Suprapubic skin (tissue), 4 donors: ENCODE measurements around the gene HCN2.
"Not testable (repeated sequence)": the region's sequence is repeated elsewhere in the genome, so short reads cannot be mapped to it uniquely, and the experiment has no call there.

Experiments used
- CTCF ChIP-seq, 2 donors: fragments of 200-600 bp in 1 of 2; fragments of 450-650 bp in 1 of 2; sonication (generic) in 1 of 2; IDR thresholded peaks; one replicate each; pipeline ENCODE4 v1.5.1; 2016 to 2019; ENCODE audit warnings: antibody characterized with exemption in 2 of 2, mild to moderate bottlenecking in 1 of 2, moderate library complexity in 1 of 2
- EP300 ChIP-seq: sonication (generic); formaldehyde crosslinking; IDR thresholded peaks from one replicate; pipeline ENCODE4 v1.6.1; 2017; ENCODE audit warnings: antibody characterized with exemption
- POLR2A ChIP-seq, 2 donors: fragments of 450-650 bp; IDR thresholded peaks; one replicate each; pipeline ENCODE4 v1.6.1; 2017; ENCODE audit warnings: antibody characterized with exemption in 2 of 2, mild to moderate bottlenecking in 2 of 2, moderate library complexity in 2 of 2
- POLR2AphosphoS5 ChIP-seq, 3 donors: sonication (generic); formaldehyde crosslinking; IDR thresholded peaks; one replicate each; pipeline ENCODE4 v1.6.1; 2017; ENCODE audit warnings: antibody characterized with exemption in 3 of 3

GRCh38 chr19:629515-629914, 39.8 kb downstream of the HCN2 start:
- not testable (repeated sequence) for TF ChIP-seq POLR2A (IDR thresholded peaks at IDR 0.05); CTCF (IDR thresholded peaks at IDR 0.05); POLR2AphosphoS5 (IDR thresholded peaks at IDR 0.05); EP300
